HPDE6-E6E7 (cell line): ENCODE data around the gene UMAD1.
A peak's percentile ranks its signal among the peaks of the same experiment; 100 is the strongest.

Experiments
- DNase-seq: peaks from one replicate; pipeline ENCODE4 v3.0.0; 2011; ENCODE audit warnings: missing footprints; ENCODE audit errors: extremely low spot score

Gene UMAD1

DNA sequence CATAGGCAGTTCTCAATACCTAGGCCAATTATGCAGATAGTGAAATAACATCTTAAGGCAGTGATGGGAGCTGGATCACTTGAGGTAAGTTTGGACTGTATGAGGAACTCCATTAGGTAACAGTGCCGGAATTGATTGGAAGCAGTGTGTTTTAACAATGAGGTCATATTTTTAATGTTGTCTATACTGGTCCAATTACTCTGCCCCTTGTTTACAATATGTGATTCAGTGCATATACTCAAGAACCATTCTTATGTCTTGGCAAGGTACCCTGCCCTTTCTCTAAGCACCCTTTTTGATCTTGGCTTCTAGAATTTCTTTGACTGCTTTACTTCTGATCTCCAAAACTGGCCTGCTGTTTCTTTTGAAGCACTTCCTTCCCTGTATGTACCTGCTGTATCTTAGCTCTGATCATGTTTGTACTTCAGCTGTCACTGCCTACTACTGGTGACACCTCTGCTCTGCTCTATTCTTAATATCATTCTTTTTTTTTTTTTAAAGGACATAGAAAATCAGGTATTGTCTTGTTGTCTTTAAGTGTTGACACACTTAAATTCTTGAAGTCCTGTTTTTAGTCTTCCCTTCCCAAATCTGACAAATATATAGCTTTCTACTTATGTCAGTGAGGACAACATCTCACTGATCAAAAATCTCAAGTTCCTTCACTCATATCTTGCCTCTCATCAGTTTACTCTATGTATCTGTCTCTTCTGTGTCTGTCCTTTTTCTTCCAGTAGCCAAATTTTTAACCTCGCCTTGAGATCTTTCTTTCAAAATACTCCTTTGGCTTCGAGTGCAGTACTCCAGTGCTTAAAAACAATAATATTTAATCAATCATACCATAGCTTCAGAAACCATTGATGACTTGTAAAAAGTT, 124.2 kb downstream of the UMAD1 start:
- no peak for DNase-seq

DNA sequence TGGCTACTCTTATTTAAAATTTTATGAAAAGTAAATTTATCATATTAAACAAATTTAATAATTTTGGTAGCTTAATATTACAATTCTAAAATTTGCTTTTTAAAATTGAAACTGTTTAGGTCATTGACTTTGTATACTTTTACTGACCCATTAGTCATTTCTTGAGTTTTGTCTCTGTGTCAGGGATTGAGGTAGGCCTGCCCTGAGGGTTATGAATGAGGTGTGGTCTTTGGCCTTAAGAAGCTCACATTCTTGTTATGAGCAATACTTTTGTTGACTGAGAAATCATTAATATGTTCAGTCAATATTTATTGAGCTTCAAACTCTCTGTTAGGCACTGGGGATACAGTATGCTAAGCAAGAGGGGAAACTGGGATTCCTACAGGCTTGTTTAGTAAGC, 124.9 kb downstream of the UMAD1 start:
- peak; percentile 42 for DNase-seq

DNA sequence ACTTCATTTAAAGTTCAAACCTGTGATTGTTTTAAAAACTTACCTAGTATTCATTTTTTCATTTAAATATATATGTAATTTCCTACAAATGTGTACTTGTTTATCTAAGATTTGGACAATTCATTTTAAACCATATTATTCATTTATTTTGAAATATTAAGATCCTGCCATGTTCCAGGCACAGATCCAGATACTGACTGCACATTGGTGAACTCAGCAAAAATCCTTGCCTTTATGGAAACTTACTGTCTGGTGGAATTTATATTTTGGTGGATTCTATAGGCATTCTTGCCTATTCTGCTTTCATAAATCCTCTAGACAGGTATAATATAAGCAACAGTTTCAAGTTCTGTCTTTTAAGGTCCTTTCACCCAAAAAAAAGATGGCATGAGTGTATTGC, 126.1 kb downstream of the UMAD1 start:
- DNase-seq = no peak

- DNase-seq = no peak
These were observed 128.6 kb downstream of the UMAD1 start for GRCh38 chr7:7768977-7769709.

DNA sequence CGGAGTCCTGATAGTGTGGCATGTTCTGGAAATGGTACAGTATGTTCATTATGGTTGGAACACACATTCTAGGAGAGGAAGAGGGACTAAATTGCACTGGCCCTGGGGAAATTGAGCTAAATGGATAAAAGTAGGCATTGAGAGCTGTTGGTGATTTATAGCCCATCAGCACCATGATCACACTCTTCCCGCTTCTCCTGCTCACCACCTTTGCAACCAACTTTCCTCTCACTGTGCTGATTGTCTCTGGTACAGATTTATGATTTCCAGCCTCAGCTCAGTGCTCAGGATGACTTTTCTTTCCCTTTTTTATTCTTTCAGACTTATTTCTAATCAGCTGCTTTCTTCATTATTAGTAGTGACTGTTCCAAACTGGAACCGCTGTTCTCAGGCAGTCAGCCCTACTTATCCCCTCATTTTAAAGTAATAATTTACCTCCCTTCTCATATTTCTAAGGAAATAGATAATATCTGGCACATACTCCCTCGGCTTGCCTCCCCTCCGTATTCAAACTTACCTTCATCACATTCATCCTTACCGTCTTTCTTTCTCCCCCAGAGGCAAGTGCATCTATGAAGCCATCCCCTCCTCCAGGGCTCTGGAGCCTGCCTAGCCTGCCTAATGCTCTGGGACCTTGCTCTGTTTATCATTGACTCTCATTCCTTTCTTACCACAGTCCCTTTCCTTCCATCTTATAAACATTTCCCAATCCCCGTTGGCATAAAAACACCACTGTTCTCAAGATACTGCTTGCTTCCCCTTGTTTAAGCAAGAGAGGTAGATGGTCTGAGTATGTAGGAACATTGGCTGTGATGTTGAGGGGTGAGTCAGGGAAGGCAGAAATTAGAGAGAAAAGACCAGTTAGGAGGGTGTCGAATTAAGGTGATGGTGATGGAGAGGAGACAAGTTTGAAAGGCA, 129.4 kb downstream of the UMAD1 start:
- no peak for DNase-seq

DNA sequence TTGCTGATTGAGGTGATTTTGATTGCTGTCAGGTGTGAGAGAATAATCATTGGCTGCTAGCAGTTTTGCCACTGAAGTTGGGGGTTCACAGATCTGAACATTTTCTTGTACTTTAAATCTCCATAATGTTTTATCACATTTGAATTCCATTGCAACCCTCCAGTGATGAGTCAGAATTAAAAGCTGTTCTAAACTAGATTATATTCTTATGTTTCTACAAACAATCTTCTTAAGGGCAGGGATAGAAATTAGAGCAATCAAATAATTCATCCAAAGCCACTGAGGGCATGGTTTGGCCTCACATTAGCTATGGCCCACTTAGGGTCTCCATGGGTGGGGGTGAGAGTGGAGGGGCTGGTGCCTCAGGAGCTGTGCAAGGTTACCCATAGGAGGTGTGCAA, 130.9 kb downstream of the UMAD1 start:
- DNase-seq = no peak

GRCh38 chr7:7772397-7772821, 131.9 kb downstream of the UMAD1 start:
- DNase-seq = peak; percentile 70

DNA sequence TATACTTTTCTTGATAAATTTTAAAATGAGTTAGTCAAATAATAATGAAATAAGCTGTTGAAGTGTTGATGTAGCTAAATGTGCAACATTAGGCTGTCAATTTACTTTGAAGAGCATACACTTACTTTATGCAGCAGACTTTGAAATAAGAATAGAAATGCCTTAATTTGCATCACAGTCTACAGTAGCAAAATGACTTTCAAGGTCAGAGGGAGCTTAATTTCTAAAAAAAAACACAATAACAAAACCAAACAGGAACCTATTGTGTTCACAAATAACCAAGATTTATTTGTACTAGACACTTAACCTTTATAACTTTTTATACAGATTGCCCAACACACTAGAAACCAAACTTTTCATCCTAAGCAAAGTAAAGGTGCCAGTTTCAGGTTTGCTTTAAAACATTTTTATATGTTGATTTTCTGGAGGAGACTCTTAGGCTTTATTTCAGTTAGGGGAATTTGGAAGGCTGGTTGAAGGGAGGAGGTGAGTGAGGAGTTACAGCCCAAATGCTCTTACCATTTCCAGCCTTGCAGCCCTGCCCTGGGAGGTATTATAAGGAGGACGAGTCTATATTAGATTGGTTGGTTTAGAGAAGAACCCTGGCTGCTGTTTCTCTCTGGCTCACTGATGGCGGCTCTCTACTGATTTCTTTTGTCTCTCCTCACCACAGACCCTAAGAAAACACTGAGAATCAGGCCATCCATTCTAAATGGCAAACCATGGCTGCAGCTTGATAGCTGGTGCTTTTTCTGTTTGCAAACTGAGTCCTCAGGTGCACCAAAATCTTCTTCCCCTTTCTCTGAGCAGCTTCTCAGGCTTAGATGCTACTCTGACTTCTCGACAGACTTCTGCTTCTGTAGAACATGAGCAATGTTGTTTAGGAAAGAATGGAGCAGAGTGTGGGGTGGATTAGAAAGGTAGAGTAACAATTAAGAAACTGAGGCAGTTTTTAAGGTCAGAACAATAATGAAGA, 133.1 kb downstream of the UMAD1 start:
- no peak for DNase-seq

GRCh38 chr7:7779888-7780287, 139.3 kb downstream of the UMAD1 start:
- DNase-seq = no peak

DNA sequence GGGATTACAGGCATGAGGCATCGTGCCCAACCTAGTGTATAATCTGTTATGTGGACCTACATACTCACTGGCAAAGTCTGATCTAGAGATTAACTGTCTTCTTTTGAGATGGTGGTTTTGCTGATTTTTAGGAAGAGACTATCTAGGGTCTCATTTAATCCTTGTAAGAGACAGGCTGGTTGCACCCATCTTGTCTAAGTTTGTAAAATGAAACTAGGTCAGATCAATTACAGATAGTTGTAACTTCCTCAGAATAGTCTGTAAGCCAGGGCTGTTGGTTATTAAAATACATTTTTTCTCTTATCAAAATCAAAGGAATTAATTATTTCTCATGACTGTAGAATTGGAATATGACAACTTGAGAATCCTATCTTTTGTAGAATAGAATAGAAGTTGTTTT, 142.4 kb downstream of the UMAD1 start:
- no peak for DNase-seq

- no peak for DNase-seq
These were observed 144.9 kb downstream of the UMAD1 start for GRCh38 chr7:7785344-7785973.

- DNase-seq = no peak
These were observed 146.0 kb downstream of the UMAD1 start for GRCh38 chr7:7786595-7786994.

DNA sequence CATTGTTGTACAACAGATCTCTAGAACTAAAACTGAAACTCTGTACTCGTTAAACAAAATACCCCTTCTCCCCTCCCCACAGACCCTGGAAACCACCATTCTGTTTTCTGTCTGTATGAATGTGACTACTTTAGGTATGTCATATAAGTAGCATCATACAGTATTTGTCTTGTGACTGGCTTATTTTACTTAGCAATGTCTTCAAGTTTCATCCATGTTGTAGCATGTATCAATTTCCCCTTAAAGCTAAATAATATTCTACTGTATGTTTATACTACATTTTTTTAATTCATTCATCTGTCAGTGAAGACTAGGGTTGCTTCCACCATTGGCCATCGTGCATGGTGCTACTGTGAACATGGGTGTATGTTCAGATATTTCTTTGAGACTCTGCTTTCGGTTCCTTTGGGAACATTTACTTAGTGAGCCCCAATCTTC, 149.0 kb downstream of the UMAD1 start:
- DNase-seq = no peak

GRCh38 chr7:7790041-7790741, 149.6 kb downstream of the UMAD1 start:
- DNase-seq = no peak

- no peak for DNase-seq
These were observed 151.0 kb downstream of the UMAD1 start for GRCh38 chr7:7791523-7791922.

DNA sequence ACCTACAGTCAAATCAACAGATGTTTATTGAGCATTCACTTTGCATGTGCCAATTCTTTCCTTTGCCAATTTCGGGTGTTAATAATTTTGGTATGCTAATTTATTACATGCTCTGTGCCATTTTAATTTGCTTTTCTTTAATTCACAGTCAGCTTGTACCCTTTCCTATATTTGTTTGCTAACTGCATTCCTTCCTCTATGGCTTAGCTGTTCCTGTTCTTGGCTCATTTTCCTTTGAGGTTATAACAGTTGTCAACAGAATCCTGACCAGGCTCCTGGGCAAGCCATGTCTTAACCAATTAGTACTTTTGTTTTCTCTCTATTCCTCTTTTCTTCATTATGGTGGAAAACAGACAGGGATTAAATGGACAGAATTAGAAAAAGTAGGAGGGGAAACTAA, 151.5 kb downstream of the UMAD1 start:
- DNase-seq = no peak

- no peak for DNase-seq
These were observed 152.7 kb downstream of the UMAD1 start for GRCh38 chr7:7793249-7793648.

DNA sequence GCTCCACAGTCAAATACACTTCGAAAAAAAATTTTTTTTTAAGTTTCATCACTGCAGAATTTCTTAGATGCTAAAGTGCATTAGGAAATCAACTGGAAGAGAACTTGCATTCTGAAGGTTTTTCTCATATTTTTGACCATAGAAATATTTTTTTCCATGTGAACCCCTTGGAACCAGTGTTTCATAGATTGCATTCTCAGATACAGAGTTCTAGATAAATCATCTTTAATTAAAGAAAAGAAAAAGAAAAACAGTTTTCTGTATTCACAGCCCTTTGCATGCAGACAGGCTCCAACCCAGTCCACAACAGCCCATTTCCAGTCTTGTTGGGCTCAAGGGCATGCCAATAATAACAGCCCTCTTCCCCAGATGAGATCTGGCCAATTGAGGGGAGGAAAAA, 153.4 kb downstream of the UMAD1 start:
- no peak for DNase-seq

GRCh38 chr7:7795203-7795602, 154.7 kb downstream of the UMAD1 start:
- DNase-seq = no peak
